ENCODE measurements around the gene NXT1.
"Not testable (repeated sequence)": the region's sequence is repeated elsewhere in the genome, so short reads cannot be mapped to it uniquely, and the experiment has no call there.

Gene NXT1

GRCh38 chr20:23331450-23332350 is 18.9 kb upstream of the NXT1 start:
- DNase-seq (ENCODE audit: low read depth): no peak

GRCh38 chr20:23332467-23332866 is 18.1 kb upstream of the NXT1 start:
- no peak for DNase-seq (ENCODE audit: low read depth)

GRCh38 chr20:23334111-23334510 is 16.5 kb upstream of the NXT1 start:
- DNase-seq (ENCODE audit: low read depth): no peak

GRCh38 chr20:23335521-23335920 is 15.1 kb upstream of the NXT1 start:
- no peak for DNase-seq (ENCODE audit: low read depth)

GRCh38 chr20:23336476-23336875 is 14.1 kb upstream of the NXT1 start:
- no peak for DNase-seq (ENCODE audit: low read depth)

GRCh38 chr20:23337312-23337711 is 13.3 kb upstream of the NXT1 start:
- no peak for DNase-seq (ENCODE audit: low read depth)

- no peak for DNase-seq (ENCODE audit: low read depth)
Observed at GRCh38 chr20:23339986-23340385, 10.6 kb upstream of the NXT1 start.

- no peak for DNase-seq (ENCODE audit: low read depth)
Observed at GRCh38 chr20:23340524-23340923, 10.1 kb upstream of the NXT1 start.

- DNase-seq (ENCODE audit: low read depth): no peak
Observed at GRCh38 chr20:23341073-23341472, 9.5 kb upstream of the NXT1 start.

GRCh38 chr20:23343590-23343989 is 7.0 kb upstream of the NXT1 start:
- DNase-seq (ENCODE audit: low read depth): no peak

GRCh38 chr20:23344336-23344735 is 6.3 kb upstream of the NXT1 start:
- no peak for DNase-seq (ENCODE audit: low read depth)

- DNase-seq (ENCODE audit: low read depth): no peak
Observed at GRCh38 chr20:23346002-23346401, 4.6 kb upstream of the NXT1 start.

- no peak for DNase-seq (ENCODE audit: low read depth)
Observed at GRCh38 chr20:23347791-23348190, 2.8 kb upstream of the NXT1 start.

GRCh38 chr20:23348510-23348909 is 2.1 kb upstream of the NXT1 start:
- not testable (repeated sequence) for DNase-seq (ENCODE audit: low read depth)

- peak; percentile 67 for DNase-seq (ENCODE audit: low read depth)
Observed at GRCh38 chr20:23349338-23350195, 1.0 kb upstream of the NXT1 start.

- DNase-seq (ENCODE audit: low read depth): peak; percentile 50
Observed at GRCh38 chr20:23350904-23351838, 580 bp downstream of the NXT1 start.

- no peak for DNase-seq (ENCODE audit: low read depth)
Observed at GRCh38 chr20:23356203-23356602, 5.6 kb downstream of the NXT1 start.

- peak; percentile 100 for DNase-seq (ENCODE audit: low read depth)
Observed at GRCh38 chr20:23357767-23358562, 7.4 kb downstream of the NXT1 start.

- no peak for DNase-seq (ENCODE audit: low read depth)
Observed at GRCh38 chr20:23358563-23358906, 7.9 kb downstream of the NXT1 start.

GRCh38 chr20:23358923-23359593 is 8.5 kb downstream of the NXT1 start:
- DNase-seq (ENCODE audit: low read depth): no peak

- DNase-seq (ENCODE audit: low read depth): no peak
Observed at GRCh38 chr20:23360531-23360930, 9.9 kb downstream of the NXT1 start.
